ENCODE measurements around the gene DOK3.

DNA sequence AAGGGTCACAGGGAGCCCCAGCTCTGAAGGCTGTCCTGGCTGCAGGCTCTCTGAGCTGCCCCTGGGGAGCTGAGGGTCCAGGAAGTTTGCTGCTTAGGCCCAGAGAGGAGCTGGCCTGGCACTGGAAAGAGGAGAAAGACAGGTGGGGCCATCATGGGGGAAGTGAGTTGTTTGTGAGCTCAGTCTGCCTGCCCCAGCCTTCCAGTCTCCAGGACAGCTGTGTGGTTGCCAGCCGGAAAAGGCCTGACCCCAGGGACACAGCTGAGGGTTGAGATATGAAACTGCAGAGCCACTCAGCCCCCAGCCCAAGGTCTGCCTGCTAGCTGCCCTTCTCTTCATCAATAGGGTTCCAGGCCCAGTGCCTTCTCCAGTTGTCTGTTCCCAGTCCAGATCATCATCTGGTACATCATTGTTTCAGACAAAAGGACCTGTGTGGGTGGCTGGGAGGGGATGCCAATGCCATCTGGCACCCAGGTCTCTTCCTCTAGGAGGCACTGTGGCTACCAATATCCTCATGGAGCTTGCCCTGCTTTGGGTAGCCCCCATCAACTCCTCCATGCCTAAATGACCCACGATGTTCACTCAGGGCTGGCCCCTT is 11.4 kb upstream of the DOK3 start:
- TF ChIP-seq PPARA (CRISPR knock-in tag; IDR thresholded peaks at IDR 0.05; ENCODE audit: borderline replicate concordance), result no peak
- no peak for TF ChIP-seq ZNF8 (CRISPR knock-in tag; IDR thresholded peaks at IDR 0.05)

Measured in SK-N-SH treated with all-trans-retinoic acid at 6 μM for 48 hours (cell line).